ENCODE results near the gene CPZ. TPM values are rescaled to one million over a fixed set of nuclear protein-coding genes. Genes with fewer than 3 reads are reported as not detected.

Gene CPZ
- total RNA-seq, 2 donors from 2014 or later, result not detected

GRCh38 chr4:8655411-8656184 is 63.0 kb downstream of the CPZ start:
- no peak for DNase-seq (ENCODE audit: low spot score)
- H3K27ac Mint-ChIP-seq, result no peak overlapping the region
- H3K27me3 Mint-ChIP-seq, result peaks cover 8% of the 10 kb centered on the region in 2 donors
- peak in 1 of 2 donors; percentile 4 for ATAC-seq
- no peak overlapping the region for H3K4me3 Mint-ChIP-seq
- no peaks in the 10 kb centered on the region for H3K4me1 Mint-ChIP-seq (ENCODE audit: low read depth in 2 of 2)
- H3K9me3 Mint-ChIP-seq, result peaks cover 4% of the 10 kb centered on the region
- no peaks in the 10 kb centered on the region for H3K36me3 Mint-ChIP-seq

- Mint-ChIP-seq H3K4me1 (ENCODE audit: low read depth in 2 of 2) (no peaks in the 10 kb centered on the region), H3K9me3 (peaks cover 4% of the 10 kb centered on the region), H3K36me3 (no peaks in the 10 kb centered on the region), H3K27me3 (peaks cover 8 to 11% of the 10 kb centered on the region in 2 donors), H3K27ac (no peak overlapping the region), H3K4me3 (no peak overlapping the region)
- ATAC-seq (no peak), DNase-seq (ENCODE audit: low spot score) (no peak)
These were observed 63.6 kb downstream of the CPZ start for GRCh38 chr4:8656185-8656517.

GRCh38 chr4:8656711-8657380 is 64.3 kb downstream of the CPZ start:
- Mint-ChIP-seq H3K27me3 (peaks cover 8 to 11% of the 10 kb centered on the region in 2 donors), H3K36me3 (no peaks in the 10 kb centered on the region)

GRCh38 chr4:8657381-8658088 is 65.0 kb downstream of the CPZ start:
- no peaks in the 10 kb centered on the region for H3K4me1 Mint-ChIP-seq (ENCODE audit: low read depth in 2 of 2)
- H3K27me3 Mint-ChIP-seq, result peaks cover 11 to 16% of the 10 kb centered on the region in 2 donors
- no peak for DNase-seq (ENCODE audit: low spot score)
- H3K27ac Mint-ChIP-seq, result no peak overlapping the region
- H3K36me3 Mint-ChIP-seq, result no peaks in the 10 kb centered on the region
- peaks cover 4% of the 10 kb centered on the region for H3K9me3 Mint-ChIP-seq
- peak in 1 of 2 donors; percentile 12 for ATAC-seq
- no peak overlapping the region for H3K4me3 Mint-ChIP-seq

More at GRCh38 chr4:8656711-8657380, 64.3 kb downstream of the CPZ start:
- Mint-ChIP-seq H3K4me1 (ENCODE audit: low read depth in 2 of 2) (no peaks in the 10 kb centered on the region), H3K9me3 (peaks cover 4% of the 10 kb centered on the region), H3K4me3 (no peak overlapping the region), H3K27ac (no peak overlapping the region)
- DNase-seq (ENCODE audit: low spot score), result no peak
- ATAC-seq, result peak in 1 of 2 donors; percentile 18

GRCh38 chr4:8662776-8663175 is 70.2 kb downstream of the CPZ start:
- H3K9me3 Mint-ChIP-seq, result no peaks in the 10 kb centered on the region
- no peak for ATAC-seq
- peaks cover 15 to 22% of the 10 kb centered on the region in 2 donors for H3K27me3 Mint-ChIP-seq
- H3K4me3 Mint-ChIP-seq, result no peak overlapping the region
- H3K4me1 Mint-ChIP-seq (ENCODE audit: low read depth in 2 of 2), result no peaks in the 10 kb centered on the region
- no peaks in the 10 kb centered on the region for H3K36me3 Mint-ChIP-seq
- no peak for DNase-seq (ENCODE audit: low spot score)
- H3K27ac Mint-ChIP-seq, result no peak overlapping the region

GRCh38 chr4:8664031-8664805 is 71.7 kb downstream of the CPZ start:
- Mint-ChIP-seq H3K27me3 (peaks cover 19 to 30% of the 10 kb centered on the region in 2 donors), H3K4me3 (no peak overlapping the region), H3K27ac (no peak overlapping the region), H3K9me3 (no peaks in the 10 kb centered on the region), H3K4me1 (ENCODE audit: low read depth in 2 of 2) (no peaks in the 10 kb centered on the region), H3K36me3 (no peaks in the 10 kb centered on the region)
- no peak for DNase-seq (ENCODE audit: low spot score)
- ATAC-seq, result no peak

GRCh38 chr4:8664976-8665375 is 72.4 kb downstream of the CPZ start:
- no peak overlapping the region for H3K4me3 Mint-ChIP-seq
- H3K9me3 Mint-ChIP-seq, result no peaks in the 10 kb centered on the region
- H3K4me1 Mint-ChIP-seq (ENCODE audit: low read depth in 2 of 2), result no peaks in the 10 kb centered on the region
- no peak for DNase-seq (ENCODE audit: low spot score)
- H3K36me3 Mint-ChIP-seq, result no peaks in the 10 kb centered on the region
- peaks cover 21 to 30% of the 10 kb centered on the region in 2 donors for H3K27me3 Mint-ChIP-seq
- no peak overlapping the region for H3K27ac Mint-ChIP-seq
- ATAC-seq, result no peak

GRCh38 chr4:8665406-8666360 is 73.1 kb downstream of the CPZ start:
- no peaks in the 10 kb centered on the region for H3K9me3 Mint-ChIP-seq
- DNase-seq (ENCODE audit: low spot score) (no peak), ATAC-seq (no peak)
- peaks cover 18 to 26% of the 10 kb centered on the region in 2 donors for H3K27me3 Mint-ChIP-seq
- H3K4me1 Mint-ChIP-seq (ENCODE audit: low read depth in 2 of 2), result no peaks in the 10 kb centered on the region
- no peak overlapping the region for H3K27ac Mint-ChIP-seq
- H3K4me3 Mint-ChIP-seq, result no peak overlapping the region
- no peaks in the 10 kb centered on the region for H3K36me3 Mint-ChIP-seq

GRCh38 chr4:8666581-8666980 is 74.0 kb downstream of the CPZ start:
- Mint-ChIP-seq H3K4me3 (no peak overlapping the region), H3K4me1 (ENCODE audit: low read depth in 2 of 2) (no peaks in the 10 kb centered on the region), H3K27me3 (peaks cover 23 to 28% of the 10 kb centered on the region in 2 donors), H3K27ac (no peak overlapping the region), H3K36me3 (no peaks in the 10 kb centered on the region), H3K9me3 (no peaks in the 10 kb centered on the region)
- ATAC-seq (no peak), DNase-seq (ENCODE audit: low spot score) (no peak)

Other genes starting within 250 kb of the CPZ start
- 10 to 100 TPM; 19.9 to 22.2 TPM for gene ACOX3, start 152.0 kb upstream of the CPZ start, total RNA-seq
- 10 to 100 TPM; 23.8 to 57.1 TPM for gene TRMT44, start 152.0 kb upstream of the CPZ start, total RNA-seq
- gene GPR78, start 12.4 kb upstream of the CPZ start, total RNA-seq, result not detected

All from natural killer cell treated with Interleukin-12 subunit alpha and Interleukin-12 subunit beta and Interleukin-15 and Interleukin-18, amount 100 ng/mL, for 72 hours (primary cell).